Neuron (in vitro differentiated cells): Measurements from ENCODE around the gene VPREB3.

Source experiments
- H2AFZ ChIP-seq: one replicate; pipeline ENCODE4 v1.6.1; 2013; ENCODE audit warnings: low read depth, mild to moderate bottlenecking, inconsistent platforms, low read length, moderate library complexity
- H3K27me3 ChIP-seq: one replicate; pipeline ENCODE4 v1.6.1; 2013; ENCODE audit warnings: low read length; ENCODE audit not compliant: insufficient read depth
- H3K36me3 ChIP-seq: one replicate; pipeline ENCODE4 v1.6.1; 2013; ENCODE audit warnings: low read length; ENCODE audit not compliant: insufficient read depth
- H3K4me1 ChIP-seq: one replicate; pipeline ENCODE4 v1.6.1; 2013; ENCODE audit warnings: low read length; ENCODE audit not compliant: insufficient read depth
- H3K4me3 ChIP-seq: 2 replicates; pipeline ENCODE4 v1.5.1; 2013; ENCODE audit warnings: mild to moderate bottlenecking, low read length, moderate library complexity
- H3K9me3 ChIP-seq: one replicate; pipeline ENCODE4 v1.6.1; 2013; ENCODE audit warnings: low read length

VPREB3 gene

DNA sequence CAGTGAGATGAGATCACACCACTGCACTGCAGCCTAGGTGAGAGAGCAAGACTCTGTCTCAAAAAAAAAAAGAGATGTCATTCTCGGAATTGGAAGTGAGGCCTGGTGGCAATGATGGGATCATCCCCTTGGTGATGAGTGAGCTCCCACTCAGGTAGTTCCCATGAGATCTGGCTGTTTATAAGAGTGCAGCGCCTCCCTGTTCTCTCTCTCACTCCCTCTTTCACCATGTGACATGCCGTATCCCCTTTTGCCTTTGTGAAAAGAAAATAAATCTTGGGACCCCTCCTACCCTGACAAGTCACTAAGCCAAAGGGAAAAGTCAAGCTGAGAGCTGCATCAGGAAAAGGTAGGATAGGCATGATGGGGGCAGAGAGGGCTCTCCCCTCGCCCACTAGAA, 32.1 kb downstream of the VPREB3 start:
- H3K36me3 ChIP-seq: no peaks in the 10 kb centered on the region
- no peak overlapping the region for H2AFZ ChIP-seq
- no peak overlapping the region for H3K4me3 ChIP-seq
- no peaks in the 10 kb centered on the region for H3K4me1 ChIP-seq
- H3K27me3 ChIP-seq: peaks cover 2% of the 10 kb centered on the region
- no peaks in the 10 kb centered on the region for H3K9me3 ChIP-seq

DNA sequence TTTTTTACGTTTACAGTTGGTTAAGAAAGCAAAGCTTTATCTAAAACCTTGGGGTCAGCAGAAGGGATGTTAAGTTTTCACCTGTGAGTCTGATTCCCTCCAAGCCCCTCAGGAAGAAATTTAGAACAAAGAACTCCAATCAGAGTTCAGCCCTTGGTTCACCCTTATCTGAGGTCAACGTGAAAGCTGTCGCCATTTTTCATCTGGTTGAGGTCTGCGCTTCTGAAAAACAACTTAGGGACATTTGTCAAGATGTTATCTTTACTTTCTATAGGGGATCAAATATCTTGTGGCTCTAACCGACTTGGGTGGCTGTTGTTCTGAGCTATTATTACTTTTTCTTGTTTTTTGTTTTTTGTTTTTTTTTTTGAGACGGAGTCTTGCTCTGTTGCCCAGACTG, 33.4 kb downstream of the VPREB3 start:
- Histone ChIP-seq H3K4me1 (peaks cover 6% of the 10 kb centered on the region), H2AFZ (no peak overlapping the region)

DNA sequence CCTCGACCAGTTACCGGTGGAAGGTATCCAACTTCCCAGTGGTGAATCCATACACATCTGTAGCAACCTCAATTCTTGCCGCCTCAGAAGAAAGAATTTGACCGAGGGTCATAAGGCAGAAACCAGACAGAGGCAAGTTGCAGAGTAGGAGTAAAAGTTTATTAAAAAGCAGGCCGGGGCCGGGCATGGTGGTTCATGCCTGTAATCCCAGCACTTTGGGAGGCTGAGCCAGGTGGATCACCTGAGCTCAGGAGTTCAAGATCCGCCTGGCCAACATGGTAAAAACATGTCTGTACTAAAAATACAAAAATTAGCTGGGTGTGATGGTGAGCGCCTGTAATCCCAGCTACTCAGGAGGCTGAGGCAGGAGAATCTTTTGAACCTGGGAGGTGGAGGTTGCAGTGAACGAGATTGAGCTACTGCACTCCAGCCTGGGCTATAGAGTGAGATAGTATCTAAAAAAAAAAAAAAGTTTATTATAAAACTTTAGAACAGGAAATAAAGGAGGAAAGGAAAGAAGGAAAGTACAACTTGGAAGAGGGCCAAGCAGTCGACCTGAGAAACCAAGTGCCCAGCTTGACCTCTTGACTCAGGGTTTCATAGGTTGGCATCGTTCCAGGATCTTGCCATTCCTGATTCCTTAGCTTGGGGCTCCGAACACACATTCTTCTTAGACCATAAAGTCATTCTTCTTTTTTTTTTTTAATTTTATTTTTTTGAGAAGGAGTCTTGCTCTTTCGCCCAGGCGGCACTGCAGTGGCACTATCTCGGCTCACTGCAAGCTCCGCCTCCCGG, 35.7 kb downstream of the VPREB3 start:
- Histone ChIP-seq H3K36me3 (peaks cover 5% of the 10 kb centered on the region), H3K27me3 (no peaks in the 10 kb centered on the region), H3K9me3 (no peaks in the 10 kb centered on the region), H3K4me3 (no peak overlapping the region), H2AFZ (no peak overlapping the region), H3K4me1 (peaks cover 7% of the 10 kb centered on the region)

More for the DNA sequence above, 33.4 kb downstream of the VPREB3 start:
- no peaks in the 10 kb centered on the region for H3K9me3 ChIP-seq
- peaks cover 2% of the 10 kb centered on the region for H3K27me3 ChIP-seq
- no peaks in the 10 kb centered on the region for H3K36me3 ChIP-seq
- no peak overlapping the region for H3K4me3 ChIP-seq

DNA sequence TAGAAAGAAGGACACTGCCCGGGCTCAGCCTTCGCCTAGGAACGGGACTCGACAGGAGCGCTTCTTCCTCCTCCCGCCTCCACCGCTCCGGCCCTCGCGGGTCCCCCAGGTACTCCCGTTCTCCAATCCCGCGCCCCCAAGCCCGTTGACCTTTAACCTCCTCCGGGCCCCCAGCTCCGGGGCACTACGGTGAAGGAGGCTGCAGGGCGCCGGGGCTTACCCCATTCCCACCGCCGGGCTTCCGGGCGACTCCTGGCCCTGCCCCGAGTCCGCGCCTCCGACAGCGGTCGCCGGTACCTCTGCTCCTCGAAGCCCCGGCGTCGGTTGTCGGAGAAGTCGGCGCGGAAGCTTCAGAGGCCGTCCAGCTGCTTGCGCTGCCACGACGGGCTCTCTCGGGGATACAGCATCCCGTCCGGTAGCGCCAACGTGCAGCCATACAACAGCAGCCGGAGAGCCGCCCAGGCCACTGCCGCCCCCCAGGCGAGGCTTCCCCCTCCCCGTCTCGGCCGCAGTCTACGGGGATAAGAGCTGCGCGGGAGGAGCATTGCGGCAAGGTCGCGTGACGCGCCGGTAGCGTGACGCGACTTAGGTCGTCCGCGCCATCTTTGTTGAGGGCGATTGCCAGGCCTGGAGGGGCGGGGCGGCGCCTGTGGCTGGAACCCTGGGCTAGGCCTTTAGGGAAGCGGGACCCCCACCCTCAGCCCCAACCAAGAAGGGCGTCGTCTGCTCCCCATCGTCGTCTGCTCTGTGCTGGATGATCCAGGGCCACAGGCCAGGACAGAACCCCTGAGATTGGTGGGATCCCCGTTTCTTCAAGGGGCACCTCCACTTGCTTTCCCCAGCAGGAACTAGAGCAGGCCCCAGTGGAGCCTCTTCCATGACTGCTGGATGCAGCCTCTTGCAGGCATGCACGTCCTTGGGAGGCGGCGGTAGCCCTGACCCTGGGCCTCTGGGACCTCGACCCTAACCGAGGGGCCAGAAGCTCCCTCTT, 37.1 kb downstream of the VPREB3 start:
- peaks cover 7% of the 10 kb centered on the region for H3K4me1 ChIP-seq
- H2AFZ ChIP-seq: peak overlapping the region; percentile 78
- peaks cover 10% of the 10 kb centered on the region for H3K36me3 ChIP-seq
- peak overlapping the region; percentile 68 for H3K4me3 ChIP-seq
- H3K9me3 ChIP-seq: no peaks in the 10 kb centered on the region
- no peaks in the 10 kb centered on the region for H3K27me3 ChIP-seq

DNA sequence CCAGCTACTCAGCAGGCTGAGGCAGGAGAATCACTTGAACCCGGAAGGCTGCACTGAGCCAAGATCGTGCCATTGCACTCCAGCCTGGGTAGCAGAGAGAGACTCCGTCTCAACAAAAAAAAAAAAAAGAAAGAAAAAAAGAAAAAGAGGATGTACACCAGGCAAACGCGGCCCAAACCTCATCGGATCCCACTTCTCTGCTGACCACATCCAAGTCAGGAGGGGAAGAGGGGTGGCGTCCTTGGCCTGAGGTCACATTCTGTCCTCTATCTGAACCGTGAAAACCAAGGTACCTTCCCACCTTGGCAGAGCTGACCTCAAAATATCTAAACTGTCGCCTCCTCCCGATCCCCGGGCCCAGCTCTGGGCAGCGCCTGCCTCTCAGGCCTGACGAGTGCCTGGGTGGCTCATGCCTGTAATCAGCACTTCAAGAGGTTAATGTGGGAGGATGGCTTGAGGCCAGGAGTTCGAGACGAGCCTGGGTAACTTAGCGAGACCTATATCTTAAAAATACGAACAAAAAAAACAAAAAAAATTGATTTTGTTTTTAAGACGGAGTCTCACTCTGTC, 38.3 kb downstream of the VPREB3 start:
- no peaks in the 10 kb centered on the region for H3K27me3 ChIP-seq
- H3K9me3 ChIP-seq: no peaks in the 10 kb centered on the region
- H3K36me3 ChIP-seq: peaks cover 21% of the 10 kb centered on the region
- H2AFZ ChIP-seq: no peak overlapping the region
- H3K4me3 ChIP-seq: peak overlapping the region; percentile 68
- peaks cover 7% of the 10 kb centered on the region for H3K4me1 ChIP-seq

DNA sequence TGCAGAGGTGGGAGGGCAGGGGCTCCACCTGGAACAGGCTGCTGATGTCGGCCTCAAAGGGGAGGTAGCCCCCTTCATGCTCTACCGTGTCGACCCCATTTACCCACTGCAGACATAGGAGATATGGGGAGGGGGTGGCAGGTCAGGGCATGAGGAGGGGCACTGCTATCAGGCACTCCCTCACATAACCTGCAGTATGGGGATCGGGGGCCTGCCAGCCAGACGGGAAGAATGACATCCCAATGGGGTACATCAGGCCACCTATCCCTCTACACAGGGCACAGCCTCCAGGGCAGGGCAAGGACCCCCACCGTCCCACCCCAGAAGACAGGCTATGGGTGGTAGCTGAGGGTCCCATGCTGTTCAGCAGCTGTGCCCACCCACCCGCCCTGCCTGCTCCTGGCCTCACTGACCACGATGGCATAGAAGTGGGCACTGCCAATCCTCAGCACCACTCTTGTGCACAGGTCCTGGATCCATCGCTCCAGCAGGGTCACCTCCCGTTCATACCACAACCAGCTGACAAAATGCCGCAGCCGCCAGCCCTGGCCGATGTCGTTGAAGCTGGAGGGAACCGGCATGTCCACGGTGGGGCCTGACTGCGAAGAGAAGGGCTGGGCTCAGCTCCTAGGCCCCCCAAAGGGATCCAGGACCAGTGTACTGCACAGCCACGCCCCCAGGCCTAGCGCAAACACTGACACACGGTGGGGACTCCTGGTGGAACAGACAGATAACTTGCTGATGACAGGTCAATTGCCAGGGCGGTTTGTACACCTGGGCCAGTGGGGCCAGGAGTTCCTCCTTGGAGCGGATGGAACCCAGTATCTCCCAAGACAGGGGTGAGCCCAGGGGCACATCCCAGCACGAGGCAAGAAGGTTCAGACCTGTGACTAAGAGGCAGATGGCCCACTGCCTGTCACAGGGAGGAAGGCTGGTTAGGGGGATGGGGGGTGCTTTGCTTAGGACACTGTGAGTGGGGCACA, 39.3 kb downstream of the VPREB3 start:
- no peaks in the 10 kb centered on the region for H3K9me3 ChIP-seq
- no peak overlapping the region for H3K4me3 ChIP-seq
- peaks cover 30% of the 10 kb centered on the region for H3K36me3 ChIP-seq
- no peak overlapping the region for H2AFZ ChIP-seq
- H3K4me1 ChIP-seq: peaks cover 7% of the 10 kb centered on the region
- H3K27me3 ChIP-seq: no peaks in the 10 kb centered on the region

DNA sequence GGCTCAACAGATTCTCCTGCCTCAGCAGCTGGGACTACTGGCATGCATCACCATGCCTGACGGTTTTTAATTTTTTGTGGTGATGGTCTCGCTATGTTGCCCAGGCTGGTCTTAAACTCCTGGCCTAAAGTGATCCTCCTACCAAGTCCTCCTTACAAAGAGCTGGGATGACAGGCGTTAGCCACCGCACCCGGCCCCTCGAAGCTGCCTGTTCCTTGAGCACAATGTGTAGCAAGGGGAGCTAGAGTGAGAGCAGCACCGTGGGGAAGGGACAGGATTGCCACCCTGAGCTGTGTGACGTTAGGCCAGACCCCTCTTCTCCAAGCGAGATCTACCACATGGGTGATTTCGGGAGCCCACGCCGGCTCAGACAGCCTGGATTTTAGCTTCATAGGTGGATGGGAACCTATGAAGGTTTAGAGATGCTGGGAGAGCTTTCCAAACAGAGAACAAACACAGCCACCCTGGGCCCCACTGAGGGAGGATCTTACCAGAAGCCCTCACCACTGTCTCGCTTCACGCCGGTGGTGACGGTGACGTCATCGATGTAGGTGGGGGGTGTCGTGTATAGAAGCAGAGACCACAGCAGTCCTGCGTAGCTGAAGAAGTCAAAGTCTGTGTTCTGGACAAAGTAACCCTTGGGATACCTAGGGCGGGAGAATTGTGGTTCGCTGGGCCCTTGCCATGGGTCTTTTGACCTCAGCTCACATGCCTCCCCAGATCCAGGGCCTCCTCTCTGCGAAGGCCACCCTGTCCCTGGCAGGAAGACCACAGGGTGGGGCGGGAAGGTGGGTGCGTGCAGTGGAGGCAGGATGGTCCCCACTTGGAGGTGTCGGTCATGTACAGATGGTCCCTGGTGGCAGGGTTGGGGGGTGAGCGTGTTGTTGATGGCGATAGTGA, 40.3 kb downstream of the VPREB3 start:
- peaks cover 39% of the 10 kb centered on the region for H3K36me3 ChIP-seq
- H2AFZ ChIP-seq: no peak overlapping the region
- no peaks in the 10 kb centered on the region for H3K27me3 ChIP-seq
- no peak overlapping the region for H3K4me3 ChIP-seq
- no peaks in the 10 kb centered on the region for H3K9me3 ChIP-seq
- peaks cover 7% of the 10 kb centered on the region for H3K4me1 ChIP-seq

DNA sequence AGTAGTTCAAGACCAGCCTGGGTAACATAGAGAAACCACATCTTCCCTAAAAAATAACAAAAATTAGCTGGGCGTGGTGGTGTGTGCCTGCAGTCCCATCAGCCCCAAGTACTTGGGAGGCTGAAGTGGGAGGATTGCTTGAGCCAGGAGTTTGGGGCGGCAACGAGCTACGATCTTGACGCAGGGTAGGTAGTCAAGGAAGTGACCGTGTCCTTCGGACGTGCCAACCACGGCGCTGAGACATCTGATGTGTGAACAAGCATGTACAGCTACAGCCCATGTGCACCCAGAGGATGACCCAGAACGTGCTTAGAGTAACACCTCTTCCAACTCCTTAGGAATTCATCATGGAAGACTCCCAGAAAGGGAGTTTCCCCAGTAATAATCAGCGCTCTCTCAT, 42.0 kb downstream of the VPREB3 start:
- Histone ChIP-seq H3K9me3 (no peaks in the 10 kb centered on the region), H3K27me3 (no peaks in the 10 kb centered on the region), H3K4me3 (no peak overlapping the region), H3K36me3 (peaks cover 50% of the 10 kb centered on the region), H2AFZ (no peak overlapping the region), H3K4me1 (peaks cover 7% of the 10 kb centered on the region)

DNA sequence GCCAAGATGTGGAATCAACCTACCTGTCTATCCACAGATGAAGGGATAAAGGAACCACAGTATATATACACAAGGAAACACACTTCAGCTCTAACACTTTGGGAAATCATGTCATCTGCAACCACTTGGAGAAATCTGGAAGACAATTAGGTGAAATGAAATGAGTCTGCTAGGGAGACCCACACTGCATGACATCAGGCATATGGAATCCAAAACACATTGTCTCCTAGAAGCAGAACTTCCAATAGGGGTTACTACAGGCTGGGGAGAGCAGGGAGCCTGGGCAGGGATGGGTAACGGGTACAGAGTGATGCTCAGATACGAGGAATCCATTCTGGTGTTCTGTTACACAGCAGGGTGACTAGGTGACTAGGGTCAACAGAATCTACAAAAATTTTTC, 45.1 kb downstream of the VPREB3 start:
- Histone ChIP-seq H3K27me3 (no peaks in the 10 kb centered on the region), H3K4me3 (no peak overlapping the region), H3K4me1 (no peaks in the 10 kb centered on the region), H3K9me3 (no peaks in the 10 kb centered on the region), H2AFZ (no peak overlapping the region), H3K36me3 (peaks cover 75% of the 10 kb centered on the region)

DNA sequence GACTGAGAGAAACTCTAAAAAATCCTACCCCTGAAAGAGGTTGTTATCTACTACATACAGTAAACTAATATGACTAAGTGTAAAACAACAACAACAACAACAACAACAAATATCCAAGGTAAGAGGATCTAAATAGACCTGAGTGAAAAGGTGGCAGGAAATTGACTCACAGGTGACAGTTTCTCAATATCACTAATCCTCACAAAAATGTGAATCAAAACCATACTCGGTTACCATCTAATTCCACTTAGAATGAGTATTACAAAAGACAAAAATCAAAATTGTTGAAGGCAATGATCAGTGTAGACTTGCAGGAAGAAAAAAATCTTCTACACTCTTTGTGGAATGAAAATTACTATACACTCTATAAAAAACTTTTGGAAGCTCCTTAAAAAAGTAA, 46.0 kb downstream of the VPREB3 start:
- Histone ChIP-seq H3K9me3 (no peaks in the 10 kb centered on the region), H3K4me1 (no peaks in the 10 kb centered on the region), H3K36me3 (peaks cover 83% of the 10 kb centered on the region), H3K4me3 (no peak overlapping the region), H3K27me3 (no peaks in the 10 kb centered on the region), H2AFZ (no peak overlapping the region)

DNA sequence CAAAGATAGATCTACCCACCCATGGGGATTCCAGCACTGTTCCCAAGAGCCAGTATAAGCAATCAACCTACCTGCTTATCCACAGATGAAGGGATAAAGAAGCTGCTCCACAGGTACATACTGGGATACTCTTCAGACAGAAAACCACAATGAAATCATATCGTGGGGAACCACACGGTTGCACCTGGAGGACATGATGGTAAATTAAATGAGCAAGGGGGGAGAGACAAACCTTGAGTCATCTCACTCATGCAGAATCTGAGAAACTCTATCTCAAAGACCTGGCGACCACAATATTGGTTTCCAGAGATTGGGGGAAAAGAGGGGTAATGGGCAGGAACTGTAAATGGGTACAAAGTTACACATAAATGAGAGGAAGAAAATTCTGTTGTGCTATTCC, 48.9 kb downstream of the VPREB3 start:
- Histone ChIP-seq H3K4me3 (no peak overlapping the region), H3K4me1 (no peaks in the 10 kb centered on the region), H3K36me3 (peaks cover 77% of the 10 kb centered on the region), H2AFZ (no peak overlapping the region), H3K27me3 (no peaks in the 10 kb centered on the region), H3K9me3 (peaks cover 3% of the 10 kb centered on the region)
